ENCODE data around the gene MAFB.
A peak's percentile ranks its signal among the peaks of the same experiment; 100 is the strongest.

MAFB gene

GRCh38 chr20:40698744-40699143 lies 9.7 kb upstream of the MAFB start:
- no peak for DNase-seq

GRCh38 chr20:40698281-40698680 lies 9.2 kb upstream of the MAFB start:
- no peak for DNase-seq

- no peak for DNase-seq
Measured at GRCh38 chr20:40697541-40697940, 8.5 kb upstream of the MAFB start.

- DNase-seq, result no peak
Measured at GRCh38 chr20:40695214-40695613, 6.2 kb upstream of the MAFB start.

GRCh38 chr20:40694246-40694645 lies 5.2 kb upstream of the MAFB start:
- DNase-seq, result no peak

- no peak for DNase-seq
Measured at GRCh38 chr20:40692240-40693011, 3.4 kb upstream of the MAFB start.

- no peak for DNase-seq
Measured at GRCh38 chr20:40691566-40692239, 2.7 kb upstream of the MAFB start.

GRCh38 chr20:40690836-40691565 lies 2.0 kb upstream of the MAFB start:
- DNase-seq, result no peak

- peak; percentile 64 to 85 for DNase-seq
Measured at GRCh38 chr20:40689943-40690835, 1.2 kb upstream of the MAFB start.

- DNase-seq, result no peak
Measured at GRCh38 chr20:40688129-40689099, 622 bp downstream of the MAFB start.

GRCh38 chr20:40687384-40688128 lies 1.5 kb downstream of the MAFB start:
- DNase-seq, result peak; percentile 71 to 80

GRCh38 chr20:40686893-40687292 lies 2.1 kb downstream of the MAFB start:
- DNase-seq, result no peak

- no peak for DNase-seq
Measured at GRCh38 chr20:40686434-40686882, 2.6 kb downstream of the MAFB start.

GRCh38 chr20:40685349-40685748 lies 3.7 kb downstream of the MAFB start:
- DNase-seq, result no peak

- DNase-seq, result no peak
Measured at GRCh38 chr20:40683894-40684268, 5.2 kb downstream of the MAFB start.

- no peak for DNase-seq
Measured at GRCh38 chr20:40683221-40683893, 5.7 kb downstream of the MAFB start.

GRCh38 chr20:40682104-40682981 lies 6.7 kb downstream of the MAFB start:
- DNase-seq, result no peak

GRCh38 chr20:40681684-40682083 lies 7.4 kb downstream of the MAFB start:
- no peak for DNase-seq

- DNase-seq, result no peak
Measured at GRCh38 chr20:40681165-40681564, 7.9 kb downstream of the MAFB start.
